HG03432 (cell line): ENCODE results near the gene MLEC.
A peak's percentile ranks its signal among the peaks of the same experiment; 100 is the strongest.

Experiments used
- ATAC-seq: cut with Tn5 transposase; IDR thresholded peaks from one replicate; pipeline ENCODE4 v1.9.1; 2021; ENCODE audit warnings: mild to moderate bottlenecking, moderate library complexity; ENCODE audit not compliant: unreplicated experiment

MLEC gene

DNA sequence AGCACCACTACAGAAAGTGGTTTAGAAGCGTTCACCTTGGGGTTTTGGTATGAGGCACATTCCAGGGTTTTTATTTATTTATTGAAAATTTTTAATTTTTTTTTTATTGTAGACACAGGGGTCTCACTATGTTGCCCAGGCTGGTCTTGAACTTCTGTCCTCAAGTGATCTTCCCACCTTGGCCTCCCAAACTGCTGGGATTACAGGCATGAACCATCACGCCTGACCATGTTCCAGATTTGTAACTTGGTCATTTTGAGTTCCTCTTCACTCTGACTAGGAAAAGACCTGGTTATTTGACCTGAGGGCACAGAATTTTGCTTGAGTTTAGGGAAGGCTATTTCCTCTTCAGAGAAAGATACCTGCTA is 3.1 kb downstream of the MLEC start:
- no peak for ATAC-seq

DNA sequence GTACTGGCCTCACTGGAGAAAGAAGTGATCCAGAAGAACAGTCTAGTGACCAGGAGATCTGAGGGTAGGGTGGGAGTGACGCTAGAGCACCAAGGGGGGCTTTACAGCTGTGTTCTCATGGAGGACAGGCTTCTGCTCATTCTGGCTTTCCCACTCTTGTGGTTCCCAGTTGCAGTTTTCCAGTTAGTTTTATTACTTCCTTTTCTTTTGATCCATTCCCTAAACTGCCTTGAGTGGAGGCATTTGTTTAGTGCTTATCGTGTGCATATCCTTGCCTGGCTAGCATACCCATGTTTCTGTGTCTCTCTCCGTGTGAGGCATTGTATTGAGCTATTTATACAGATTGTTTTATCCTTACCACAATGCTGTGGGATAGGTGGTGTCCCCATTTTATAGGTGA is 4.0 kb downstream of the MLEC start:
- no peak for ATAC-seq

DNA sequence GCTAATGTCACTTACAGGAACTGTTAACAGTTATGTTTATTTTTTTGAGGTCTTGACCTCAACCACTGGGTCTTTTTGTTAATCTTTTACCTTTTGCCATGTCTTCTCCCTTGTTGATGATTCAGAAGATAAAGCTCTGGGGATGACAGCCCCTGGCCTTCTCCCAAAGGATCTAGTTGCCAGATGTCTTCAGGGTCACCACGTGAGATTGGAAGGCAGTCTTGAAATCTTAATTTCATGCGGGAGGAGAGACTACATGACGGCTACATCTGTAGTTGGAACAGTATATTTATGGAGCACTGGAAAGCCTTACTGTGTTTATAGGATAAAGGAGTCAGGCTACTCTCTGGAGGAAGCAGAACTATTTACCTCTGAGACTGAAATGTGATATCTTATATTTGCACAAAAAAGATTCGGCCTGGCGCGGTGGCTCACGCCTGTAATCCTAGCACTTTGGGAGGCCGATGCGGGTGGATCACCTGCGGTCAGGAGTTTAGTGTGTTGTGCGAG is 5.6 kb downstream of the MLEC start:
- no peak for ATAC-seq

DNA sequence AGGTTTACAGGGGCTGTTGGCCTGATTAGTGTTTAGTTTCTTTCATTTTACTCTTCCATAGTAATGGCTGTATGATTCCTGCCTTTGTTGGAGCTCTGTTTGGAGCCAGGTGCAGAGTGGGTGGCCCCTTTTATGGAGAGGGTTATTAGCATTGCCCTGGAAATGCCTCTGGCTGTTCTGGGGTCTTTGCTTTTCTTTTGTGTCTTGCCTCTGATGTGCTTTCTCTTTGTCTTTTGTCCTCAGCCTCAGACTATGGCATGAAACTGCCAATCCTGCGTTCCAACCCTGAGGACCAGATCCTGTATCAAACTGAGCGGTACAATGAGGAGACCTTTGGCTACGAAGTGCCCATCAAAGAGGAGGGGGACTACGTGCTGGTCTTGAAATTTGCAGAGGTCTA is 6.9 kb downstream of the MLEC start:
- ATAC-seq = no peak

DNA sequence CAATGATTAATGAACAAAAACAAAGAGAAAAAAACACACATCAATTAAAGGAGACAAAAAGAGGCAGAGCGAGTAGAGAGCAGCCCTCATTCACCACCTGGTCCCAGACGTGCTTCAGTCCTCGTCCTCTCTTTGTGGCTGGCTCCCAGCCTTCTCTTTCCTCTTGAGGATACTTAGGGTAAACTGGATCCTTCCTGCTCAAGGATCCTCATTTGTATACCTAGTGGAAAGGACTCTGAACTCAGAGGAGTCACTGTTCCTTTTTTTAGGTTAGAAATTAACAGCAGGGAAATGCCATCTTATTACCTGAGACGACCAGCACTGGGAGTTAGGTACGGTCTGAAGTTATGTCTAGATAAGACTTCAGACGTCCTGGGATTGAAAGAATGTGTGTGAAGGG is 9.7 kb downstream of the MLEC start:
- ATAC-seq = no peak

DNA sequence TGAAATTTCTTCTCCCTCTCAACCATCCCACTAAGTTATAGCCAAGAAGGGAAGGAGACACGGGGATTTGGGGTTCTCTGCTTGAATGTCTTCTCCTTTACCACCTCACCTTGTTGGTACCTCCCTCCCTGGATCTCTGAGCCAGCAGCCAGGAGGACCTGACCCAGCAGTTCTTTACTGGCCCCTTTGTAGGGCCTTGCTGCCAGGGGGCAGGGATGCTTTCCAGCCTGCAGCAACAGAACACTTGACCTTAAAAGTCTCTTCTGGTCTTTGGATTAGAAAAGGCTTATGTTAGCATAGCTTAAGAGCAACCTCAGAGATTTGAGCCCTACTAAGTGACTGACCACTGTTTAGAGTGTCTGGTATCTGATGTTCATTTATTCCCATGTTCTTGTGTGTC is 10.4 kb downstream of the MLEC start:
- ATAC-seq = no peak

DNA sequence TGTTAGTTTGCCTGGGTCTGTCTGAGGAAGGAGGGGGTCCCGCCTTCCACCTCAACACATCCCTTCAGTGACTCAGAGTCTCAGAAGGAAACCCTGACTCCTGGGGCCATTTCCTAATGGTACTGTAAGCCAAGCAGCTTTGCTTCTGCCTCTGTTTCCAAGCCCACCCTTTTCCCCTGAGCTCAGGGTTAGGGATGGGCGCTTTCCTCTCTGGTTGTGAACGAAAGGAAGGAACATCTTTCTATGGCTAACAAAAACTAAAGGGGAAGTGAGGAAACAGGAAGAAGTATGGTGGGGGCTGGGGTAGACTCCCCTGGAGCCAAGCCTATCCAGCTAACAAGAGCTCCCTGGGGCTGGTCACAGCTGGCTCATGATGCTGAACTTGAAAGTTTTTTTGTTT is 11.7 kb downstream of the MLEC start:
- ATAC-seq = no peak

DNA sequence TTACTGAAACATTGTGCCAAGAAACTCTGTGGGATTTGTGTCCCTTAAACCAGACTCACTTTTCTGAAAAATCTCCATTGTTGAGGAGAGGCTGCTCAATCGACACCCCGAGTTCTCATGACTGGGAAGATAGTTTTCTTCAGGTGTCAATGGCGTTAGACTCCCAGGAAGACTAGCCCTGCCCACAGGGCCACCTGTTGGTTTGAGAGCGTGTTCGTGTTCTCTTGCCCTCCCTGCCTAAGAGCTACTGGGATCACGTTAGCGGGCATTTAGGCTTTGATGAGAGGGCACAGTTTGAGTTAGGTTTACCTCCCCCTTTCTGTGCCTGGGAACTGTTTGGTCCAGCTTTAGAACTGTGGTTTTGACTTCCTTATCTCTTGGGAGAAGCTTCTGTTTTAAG is 12.6 kb downstream of the MLEC start:
- no peak for ATAC-seq

DNA sequence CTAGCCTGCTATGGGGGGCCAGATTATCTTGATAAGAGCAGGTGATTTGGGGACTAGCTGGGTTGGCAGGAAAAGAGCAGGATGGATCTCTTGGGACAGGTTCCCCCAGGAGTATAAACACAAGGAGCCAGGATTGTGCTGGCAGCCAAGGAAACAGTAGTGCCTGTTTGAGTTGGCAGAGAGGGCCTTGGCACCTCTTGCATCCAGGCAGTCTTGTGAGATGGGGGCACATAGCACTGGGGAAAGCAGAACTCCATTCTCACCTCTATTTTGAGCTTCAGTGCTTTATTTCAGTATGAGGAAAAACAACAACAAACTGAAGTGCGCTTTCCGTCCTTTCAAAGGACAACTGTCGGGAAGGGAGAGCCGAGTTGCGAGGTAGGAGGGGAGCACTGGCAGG is 13.9 kb downstream of the MLEC start:
- ATAC-seq = no peak

DNA sequence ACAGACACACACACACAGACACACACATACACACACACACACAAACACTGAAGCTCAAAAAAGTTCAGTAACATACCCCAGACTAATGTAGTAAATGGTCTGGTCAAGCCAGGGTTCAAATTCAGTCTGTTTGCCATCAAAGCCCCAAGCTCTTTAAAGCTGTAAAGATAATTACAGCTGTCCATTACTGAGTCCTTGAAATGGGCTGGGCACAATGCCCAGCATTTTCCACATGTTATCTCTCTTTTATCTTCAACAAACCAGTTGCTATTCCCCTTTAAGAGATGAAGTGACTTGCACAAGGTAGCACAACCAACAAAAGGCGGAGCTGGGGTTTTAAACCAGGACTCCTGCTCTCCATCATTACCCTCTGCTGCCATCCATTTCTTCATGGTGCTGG is 15.7 kb downstream of the MLEC start:
- no peak for ATAC-seq

DNA sequence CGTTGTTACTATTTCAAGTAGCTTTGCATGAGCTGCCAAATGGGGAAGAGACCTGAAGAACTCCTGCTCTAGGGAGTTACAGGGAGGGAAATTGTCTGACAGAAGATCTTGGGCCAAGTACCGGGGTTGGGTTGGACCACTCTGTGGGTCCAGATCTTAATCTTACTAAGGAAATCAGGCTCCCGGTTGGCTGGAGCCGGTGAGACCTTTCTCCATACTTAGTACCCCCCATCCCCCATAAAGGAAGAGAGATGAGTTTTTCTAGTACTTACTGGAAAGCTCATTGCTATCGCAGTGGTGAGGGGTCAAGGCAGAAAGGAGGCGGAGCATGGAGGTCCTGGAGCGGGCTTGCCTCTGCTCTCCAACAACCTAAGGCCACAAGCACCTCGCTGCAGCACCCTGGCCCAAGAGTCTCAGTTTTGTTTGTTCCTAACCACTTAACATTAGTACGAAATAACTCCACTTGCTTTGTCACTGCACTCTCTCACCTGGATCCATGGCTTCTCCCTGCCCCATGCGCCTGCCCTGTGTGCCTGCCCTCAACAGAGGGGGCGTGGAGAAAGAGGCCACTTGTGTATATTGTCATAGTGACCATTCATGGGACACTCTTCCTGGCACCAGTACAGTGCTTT is 16.5 kb downstream of the MLEC start:
- ATAC-seq = no peak

DNA sequence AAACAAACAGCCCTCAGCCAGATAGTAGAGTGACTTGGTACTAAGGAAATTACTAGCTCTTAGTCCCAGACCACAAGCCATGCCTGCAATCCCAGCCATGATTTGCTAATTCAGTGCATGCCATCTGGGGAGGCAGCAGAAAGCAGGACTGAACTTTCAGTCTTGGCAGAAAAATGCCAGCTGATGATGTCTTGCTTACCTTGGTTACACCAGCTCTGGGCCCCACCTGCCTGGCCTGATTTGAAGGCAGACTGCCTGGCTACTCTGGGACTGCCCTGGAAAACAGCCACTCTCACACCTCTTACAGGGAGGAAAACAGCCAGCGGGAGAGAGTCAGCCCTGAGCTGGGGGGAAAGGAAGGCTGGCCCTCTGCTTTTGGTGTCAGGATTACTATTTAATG is 18.7 kb downstream of the MLEC start:
- no peak for ATAC-seq

DNA sequence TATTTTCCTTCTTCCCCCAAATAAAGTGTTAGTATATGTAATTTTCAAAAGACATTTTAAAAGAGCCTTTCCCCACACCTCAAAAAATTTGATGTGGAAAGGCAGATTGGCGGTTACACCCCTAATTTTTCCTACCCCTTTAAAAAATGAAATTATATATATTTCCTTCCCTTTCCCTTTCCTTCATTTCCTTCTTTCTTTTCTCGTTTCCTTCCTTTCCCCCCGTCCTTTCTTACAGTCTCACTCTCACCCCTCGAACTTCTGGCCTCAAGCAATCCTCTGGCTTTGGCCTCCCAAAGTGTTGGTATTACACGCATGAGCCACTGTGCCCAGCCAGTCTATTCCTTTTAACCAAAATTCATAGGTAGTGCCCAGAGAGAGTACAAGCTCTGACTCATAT is 19.1 kb downstream of the MLEC start:
- ATAC-seq = no peak

DNA sequence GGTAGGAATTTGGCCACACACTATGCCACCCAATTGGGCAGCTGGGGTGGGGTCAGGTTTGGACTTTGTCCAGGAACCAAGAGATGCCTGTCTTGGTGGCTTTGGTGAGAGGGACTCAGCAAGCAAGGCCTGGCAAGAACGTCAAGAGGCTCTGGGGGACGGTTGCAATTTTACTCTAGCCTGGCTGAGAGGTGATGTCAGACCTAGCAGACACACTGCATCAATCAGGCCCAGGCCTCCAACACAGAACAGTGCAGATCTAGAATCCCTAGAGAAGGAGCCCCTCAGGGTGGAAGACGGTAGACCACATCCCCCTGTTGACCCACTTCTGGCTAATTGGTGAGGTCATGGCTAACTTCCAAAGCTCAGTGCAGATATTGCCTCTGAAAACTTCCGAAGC is 21.7 kb downstream of the MLEC start:
- ATAC-seq = no peak

DNA sequence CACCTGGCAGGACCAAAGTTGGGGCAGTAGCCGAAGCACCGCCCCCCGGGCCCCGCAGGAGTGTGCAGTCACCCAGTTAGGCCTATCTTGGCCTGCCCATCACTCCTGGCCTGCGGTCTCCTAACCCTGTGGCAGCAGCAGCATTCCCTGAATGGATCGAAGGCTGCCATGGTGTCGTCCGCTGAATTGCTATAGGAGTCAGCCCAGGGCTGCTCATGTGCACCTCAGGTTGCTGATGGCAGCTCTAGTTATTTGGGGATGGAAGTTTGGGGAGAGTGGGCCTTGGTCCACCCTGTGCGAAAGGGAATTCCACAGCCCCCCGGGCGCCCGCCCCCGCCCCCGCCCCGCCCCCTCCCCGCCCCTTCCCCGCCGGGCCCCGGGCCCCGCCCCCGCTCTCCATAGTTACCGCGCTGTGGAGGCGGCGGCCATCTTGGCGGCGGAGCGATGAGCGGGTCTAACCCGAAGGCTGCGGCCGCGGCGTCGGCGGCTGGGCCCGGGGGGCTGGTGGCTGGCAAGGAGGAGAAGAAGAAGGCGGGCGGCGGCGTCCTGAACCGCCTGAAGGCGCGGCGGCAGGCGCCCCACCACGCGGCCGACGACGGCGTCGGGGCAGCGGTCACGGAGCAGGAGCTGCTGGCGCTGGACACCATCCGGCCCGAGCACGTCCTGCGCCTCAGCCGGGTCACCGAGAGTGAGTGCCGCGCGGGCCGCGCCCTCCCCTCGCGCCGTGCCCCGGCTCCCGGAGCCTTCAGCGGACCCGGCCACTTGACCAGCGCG is 23.3 kb downstream of the MLEC start, which contains the start of gene UNC119B:
TSS of gene UNC119B (plus strand) at position 428 of the 774 bp plus-strand sequence. CDS start at position 445, 17 bp downstream.
- peak; percentile 81 for ATAC-seq

DNA sequence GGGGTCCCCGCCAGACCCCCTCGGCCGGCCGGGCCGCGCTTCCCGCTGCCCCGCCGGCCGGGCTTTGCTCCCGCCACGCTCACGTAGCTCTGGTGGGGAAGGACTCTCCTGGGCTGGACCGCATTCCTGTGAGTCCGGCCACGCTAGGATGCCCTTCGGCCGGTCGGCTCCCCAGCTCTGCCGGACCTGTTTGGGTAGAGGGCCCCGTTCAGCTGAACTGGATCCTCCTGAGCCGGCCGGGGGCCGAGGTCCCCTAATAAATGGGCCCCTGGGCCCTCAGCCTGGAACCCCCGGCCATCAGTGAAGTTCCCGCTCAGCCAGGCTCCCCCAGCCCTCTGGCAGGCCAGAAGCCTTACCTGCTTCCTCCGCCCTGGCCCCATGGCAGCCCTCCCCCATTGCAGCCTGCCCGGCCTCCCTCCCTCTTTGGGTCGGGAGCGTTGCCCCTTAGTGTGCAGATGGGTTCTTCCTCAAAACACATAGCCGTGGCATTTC is 23.9 kb downstream of the MLEC start:
- ATAC-seq = peak; percentile 25

DNA sequence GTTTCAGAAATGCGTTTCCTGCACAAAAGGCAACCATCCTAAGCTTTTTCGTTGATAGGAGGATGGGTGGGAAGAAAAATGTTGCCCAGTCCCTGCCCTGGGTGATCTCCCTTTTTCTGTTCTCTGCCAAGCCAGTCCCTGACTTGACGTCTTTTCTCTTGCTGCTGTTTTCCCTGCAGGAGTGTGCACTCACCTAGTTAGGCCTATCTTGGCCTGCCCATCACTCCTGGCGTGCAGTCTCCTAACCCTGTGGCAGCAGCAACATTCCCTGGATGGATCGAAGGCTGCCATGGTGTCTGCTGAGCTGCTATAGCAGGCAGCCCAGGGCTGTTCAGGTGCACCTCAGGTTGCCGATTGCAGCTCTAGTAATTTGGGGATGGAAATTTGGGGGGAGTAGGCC is 24.5 kb downstream of the MLEC start:
- ATAC-seq = no peak

DNA sequence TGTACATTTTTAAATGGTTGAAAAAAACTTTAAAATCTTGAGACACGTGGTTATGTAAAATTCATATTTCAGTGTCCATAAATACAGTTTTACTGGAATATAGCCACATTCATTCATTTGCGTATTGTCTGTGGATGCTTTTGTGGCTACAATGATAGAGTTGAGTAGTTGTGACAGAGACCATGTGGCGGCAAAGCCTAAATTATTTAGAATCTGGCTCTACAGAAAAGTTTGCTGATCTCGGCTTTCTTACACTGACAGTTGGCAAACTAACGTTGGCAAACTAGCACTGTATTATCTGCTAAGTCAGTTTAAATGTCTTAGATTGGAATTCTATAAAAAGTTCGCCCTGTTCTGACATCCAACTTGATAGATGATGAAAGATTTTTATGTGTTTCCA is 25.7 kb downstream of the MLEC start:
- no peak for ATAC-seq

DNA sequence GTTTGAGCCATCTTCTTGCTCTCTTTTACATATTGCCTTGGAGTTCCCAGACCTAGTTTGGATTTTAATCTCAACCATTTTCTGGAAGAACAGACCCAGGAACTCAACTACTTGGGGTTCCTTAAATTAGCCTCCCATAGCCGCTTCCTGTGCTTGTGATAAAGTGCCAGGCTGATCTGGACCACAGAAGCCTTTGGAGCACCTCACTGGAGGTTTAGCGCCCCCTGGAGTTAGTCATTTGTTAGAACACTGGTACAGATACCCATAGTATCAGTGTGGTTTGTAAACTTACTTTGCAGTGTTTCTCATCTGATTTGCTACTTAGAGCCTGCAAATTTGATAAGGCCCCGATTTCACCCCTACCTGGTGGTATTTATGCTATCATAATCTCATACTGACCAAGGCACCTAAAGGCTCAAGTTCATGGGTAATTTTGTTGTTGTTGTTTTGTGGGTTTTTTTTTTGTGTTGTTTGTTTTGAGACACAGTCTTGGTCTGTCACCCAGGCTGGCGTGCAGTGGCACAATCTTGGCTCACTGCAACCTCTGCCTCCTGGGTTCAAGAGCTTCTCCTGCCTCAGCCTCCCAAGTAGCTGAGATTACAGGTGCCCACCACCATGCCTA is 27.0 kb downstream of the MLEC start:
- ATAC-seq = peak; percentile 42

DNA sequence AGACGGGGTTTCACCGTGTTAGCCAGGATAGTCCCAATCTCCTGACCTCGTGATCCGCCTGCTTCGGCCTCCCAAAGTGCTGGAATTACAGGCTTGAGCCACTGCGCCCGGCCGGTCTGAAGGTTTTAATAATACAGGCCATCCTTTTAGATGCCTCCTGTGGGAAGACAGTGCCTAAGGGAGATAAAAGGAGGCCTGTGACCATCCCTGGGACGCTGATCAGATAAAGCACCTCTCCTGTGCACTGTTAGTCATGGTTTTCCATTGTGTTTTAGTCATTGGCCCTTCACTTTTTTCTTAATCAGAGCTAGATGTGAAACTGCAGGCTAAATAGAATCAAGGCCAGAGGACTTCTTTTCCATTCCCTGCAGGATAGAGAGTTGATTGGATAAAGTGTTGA is 31.1 kb downstream of the MLEC start:
- ATAC-seq = no peak

DNA sequence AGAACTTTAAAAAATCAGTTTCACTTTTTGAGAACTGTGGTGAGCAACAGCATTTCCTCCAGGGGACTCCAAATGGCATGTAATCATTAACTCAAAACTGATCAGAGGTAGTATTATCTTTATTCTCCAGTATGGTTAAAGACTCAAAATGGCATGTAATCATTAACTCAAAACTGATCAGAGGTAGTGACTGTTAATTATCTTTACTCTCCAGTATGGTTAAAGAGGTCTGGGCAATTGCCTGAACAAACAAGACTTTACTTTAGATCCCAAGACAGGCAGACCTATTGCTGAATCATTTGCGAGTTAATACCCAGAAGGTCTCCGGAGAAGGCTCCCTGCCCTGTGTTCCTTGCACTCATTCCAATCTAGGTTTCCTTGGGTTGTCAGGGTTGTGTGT is 32.1 kb downstream of the MLEC start:
- ATAC-seq = no peak
